GM04503 (cell line): ENCODE data around the gene CD7.

Experiments used
- DNase-seq: peaks from one replicate; pipeline ENCODE4 v3.0.0-alpha.2; 2012; ENCODE audit warnings: low read depth

The CD7 gene

GRCh38 chr17:82346342-82347300, 29.2 kb upstream of the CD7 start:
- DNase-seq: no peak

- DNase-seq: no peak
Measured at GRCh38 chr17:82345151-82345976, 28.0 kb upstream of the CD7 start.

GRCh38 chr17:82344175-82344907, 26.9 kb upstream of the CD7 start:
- no peak for DNase-seq

GRCh38 chr17:82343560-82343959, 26.2 kb upstream of the CD7 start:
- no peak for DNase-seq

GRCh38 chr17:82342361-82343079, 25.1 kb upstream of the CD7 start:
- no peak for DNase-seq

GRCh38 chr17:82339634-82340580, 22.5 kb upstream of the CD7 start:
- no peak for DNase-seq

GRCh38 chr17:82338858-82339633, 21.6 kb upstream of the CD7 start:
- no peak for DNase-seq

- no peak for DNase-seq
Measured at GRCh38 chr17:82334622-82335394, 17.4 kb upstream of the CD7 start.

- DNase-seq: no peak
Measured at GRCh38 chr17:82334204-82334621, 16.8 kb upstream of the CD7 start.

GRCh38 chr17:82333279-82334171, 16.1 kb upstream of the CD7 start, which contains the start of gene SECTM1:
SECTM1 (minus strand) TSS chr17:82333766; CDS start chr17:82327240, 6,526 bp downstream.
- no peak for DNase-seq

GRCh38 chr17:82332669-82333278, 15.4 kb upstream of the CD7 start:
- DNase-seq: no peak

GRCh38 chr17:82331345-82331939, 14.0 kb upstream of the CD7 start:
- DNase-seq: no peak

- no peak for DNase-seq
Measured at GRCh38 chr17:82330322-82331239, 13.2 kb upstream of the CD7 start.

- no peak for DNase-seq
Measured at GRCh38 chr17:82329683-82330321, 12.4 kb upstream of the CD7 start.

- no peak for DNase-seq
Measured at GRCh38 chr17:82328994-82329507, 11.6 kb upstream of the CD7 start.
